HG02973 (cell line): Measurements from ENCODE around the gene CSPG5.

ENCODE experiments used
- ATAC-seq: cut with Tn5 transposase; IDR thresholded peaks from one replicate; pipeline ENCODE4 v1.9.1; 2021; ENCODE audit warnings: moderate library complexity; ENCODE audit not compliant: unreplicated experiment

CSPG5 gene, protein sequence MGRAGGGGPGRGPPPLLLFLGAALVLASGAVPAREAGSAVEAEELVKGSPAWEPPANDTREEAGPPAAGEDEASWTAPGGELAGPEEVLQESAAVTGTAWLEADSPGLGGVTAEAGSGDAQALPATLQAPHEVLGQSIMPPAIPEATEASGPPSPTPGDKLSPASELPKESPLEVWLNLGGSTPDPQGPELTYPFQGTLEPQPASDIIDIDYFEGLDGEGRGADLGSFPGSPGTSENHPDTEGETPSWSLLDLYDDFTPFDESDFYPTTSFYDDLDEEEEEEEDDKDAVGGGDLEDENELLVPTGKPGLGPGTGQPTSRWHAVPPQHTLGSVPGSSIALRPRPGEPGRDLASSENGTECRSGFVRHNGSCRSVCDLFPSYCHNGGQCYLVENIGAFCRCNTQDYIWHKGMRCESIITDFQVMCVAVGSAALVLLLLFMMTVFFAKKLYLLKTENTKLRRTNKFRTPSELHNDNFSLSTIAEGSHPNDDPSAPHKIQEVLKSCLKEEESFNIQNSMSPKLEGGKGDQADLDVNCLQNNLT

DNA sequence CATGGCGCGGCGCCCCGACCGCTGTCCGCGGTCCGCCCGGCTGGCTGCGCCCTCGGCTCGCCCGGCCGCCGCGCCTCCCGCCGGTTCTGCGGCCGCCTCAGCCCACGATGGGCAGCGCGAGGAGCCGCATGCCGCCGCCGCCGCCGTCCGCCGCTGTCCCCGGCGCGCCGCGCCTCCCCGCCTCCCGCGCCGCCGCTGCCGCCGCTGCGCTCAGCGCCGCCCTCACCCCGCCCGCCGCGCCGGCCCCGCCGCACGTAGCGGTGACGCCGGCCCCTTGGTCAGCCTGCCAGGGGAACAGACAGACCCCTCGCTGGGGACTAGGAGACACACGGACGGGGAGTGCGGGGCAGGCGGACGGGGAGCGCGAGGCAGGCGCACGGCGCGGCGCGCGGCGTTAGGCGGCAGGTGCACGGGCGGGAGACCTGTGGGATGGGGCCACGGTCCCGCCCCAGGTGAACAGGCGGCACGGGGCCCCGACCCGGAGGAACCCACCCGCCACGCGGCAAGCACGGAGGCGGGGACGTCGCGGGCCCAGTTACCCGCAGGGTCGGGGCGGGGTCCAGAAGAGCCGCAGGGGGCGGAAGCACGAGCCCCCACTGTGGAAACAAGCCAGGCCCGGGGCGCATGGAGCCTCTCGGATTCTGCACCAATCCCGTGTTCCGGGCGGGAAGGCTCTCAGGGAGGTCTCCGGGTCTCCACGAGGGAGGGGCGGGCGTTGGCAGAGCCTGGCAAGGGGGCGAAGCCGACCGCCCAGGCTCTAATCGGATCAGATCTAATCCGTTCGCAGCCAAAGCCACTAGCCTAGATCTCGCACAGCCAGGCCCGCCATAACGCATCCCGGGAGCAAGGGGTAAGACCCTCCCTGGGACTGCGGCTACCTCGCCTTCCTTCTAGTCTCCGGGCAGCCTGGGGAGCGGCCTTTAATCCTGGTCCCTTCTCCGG, at the start of gene CSPG5:
TSS of gene CSPG5 (minus strand) at position 175 of the 942 bp plus-strand sequence. CDS start at position 3, 172 bp downstream.
- ATAC-seq = no peak

- ATAC-seq = no peak
These were observed 49.8 kb upstream of the CSPG5 start for GRCh38 chr3:47628426-47628825.

DNA sequence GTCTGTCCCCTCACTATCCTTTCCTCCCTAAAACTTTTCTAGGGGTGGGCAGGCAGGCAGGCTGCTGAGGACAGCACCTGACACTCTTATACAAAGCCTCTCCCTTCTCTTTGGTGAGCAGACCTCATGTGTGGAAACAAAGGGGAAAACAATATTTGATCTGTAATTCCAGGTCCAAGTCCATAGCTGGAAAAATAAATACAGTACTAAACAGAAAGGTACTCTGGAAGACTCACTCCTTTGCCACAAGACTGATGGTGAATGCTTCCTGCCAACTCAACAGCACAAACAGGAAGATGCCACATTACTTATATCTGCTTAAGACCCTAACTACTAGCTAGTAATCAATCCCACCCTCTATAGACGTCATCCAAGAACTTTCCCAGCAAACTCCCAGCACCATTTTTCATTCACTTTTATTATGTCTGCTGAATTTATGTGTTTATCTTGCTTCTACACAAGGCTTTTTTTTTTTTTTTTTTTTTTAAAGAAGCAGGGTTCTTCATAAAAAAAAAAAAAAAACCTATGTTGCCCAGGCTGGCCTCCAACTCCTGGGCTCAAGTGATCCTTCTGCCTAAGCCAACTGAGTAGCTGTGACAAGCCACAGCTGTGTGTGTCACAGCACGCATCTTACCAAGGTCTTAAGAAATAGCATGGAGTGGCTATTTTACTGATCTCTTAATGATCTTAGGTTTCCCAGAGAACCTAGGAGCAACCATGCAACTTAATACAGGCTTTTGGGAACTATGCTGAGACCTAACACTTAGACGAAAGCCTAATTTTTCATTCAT, 44.2 kb upstream of the CSPG5 start:
- ATAC-seq = no peak

GRCh38 chr3:47617086-47618010, 38.7 kb upstream of the CSPG5 start:
- no peak for ATAC-seq

DNA sequence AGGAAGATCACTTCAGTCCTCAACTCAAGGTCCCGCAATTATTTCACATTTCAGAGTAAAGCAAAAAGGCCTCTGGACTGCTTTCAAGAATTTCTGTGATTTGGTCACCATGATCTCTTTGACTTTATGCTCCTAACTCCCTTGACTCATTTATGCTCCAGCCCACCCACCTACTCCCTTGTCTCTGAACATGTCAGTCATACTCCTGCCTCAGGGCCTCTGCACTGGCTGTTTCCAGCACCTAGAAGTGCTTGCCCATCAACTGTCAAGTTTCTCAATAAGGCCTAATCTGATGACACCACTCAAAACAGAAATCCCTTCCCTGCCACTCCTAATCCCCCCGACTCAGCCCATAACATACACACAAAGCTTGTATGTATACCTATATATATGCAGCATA, 36.1 kb upstream of the CSPG5 start:
- no peak for ATAC-seq

DNA sequence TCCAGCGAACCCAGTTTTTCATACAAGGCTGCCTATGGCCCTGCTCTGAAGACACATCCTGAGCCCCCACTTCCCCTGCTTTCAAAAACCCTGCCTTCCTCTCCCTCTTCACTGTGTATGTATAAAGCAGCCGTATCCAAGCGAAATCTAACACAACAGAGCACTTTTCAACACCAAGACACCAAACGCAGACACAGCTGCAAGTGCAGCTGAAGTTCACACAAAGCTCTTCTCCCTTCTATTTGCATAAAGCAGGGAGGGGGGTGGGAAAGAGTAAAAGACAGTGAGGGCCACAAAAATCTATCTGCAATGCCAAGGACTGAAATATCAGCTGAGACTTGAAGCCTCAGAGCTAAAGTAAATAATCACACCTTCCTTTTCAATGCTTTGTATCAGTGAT, 35.1 kb upstream of the CSPG5 start:
- no peak for ATAC-seq

- no peak for ATAC-seq
These were observed 34.2 kb upstream of the CSPG5 start for GRCh38 chr3:47612879-47613278.

GRCh38 chr3:47612178-47612577, 33.5 kb upstream of the CSPG5 start:
- no peak for ATAC-seq

GRCh38 chr3:47611576-47611975, 32.9 kb upstream of the CSPG5 start:
- ATAC-seq = no peak

DNA sequence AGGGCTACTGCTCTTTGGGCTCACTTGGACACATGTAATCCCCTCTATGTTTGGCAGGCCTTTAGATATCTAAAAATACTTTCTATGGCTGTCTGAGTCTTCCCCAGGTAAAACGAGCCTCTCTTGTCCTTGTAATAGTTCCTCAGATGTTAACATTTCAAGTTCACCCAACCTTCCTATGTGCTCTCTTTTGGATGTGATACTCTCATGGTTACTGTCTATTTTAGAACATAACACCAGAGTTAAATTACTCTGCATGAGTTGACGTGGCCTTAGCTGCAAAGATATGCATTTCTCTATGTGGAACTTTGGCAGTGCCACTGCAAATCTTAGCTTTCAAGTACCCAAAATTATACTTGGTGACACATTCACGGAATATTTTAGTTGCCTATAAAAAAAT, 31.9 kb upstream of the CSPG5 start:
- ATAC-seq = no peak

DNA sequence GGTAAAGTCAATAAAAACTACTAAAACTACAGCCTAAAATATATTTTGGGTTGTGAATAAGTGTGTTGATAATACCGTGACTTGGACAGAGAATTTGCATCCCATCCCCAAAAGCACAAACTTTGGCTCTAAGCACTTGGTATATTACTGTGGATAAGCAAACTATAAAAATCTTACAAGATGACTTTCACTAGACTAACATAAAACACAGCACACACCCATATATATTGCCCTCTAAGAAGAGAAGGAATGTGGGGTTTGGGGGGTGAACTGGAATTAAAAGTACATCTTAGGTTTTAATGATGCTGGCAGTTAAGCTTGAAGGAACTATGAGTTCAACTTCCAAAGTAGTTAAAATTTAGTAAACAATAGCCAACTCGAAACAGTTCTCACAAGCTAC, 28.7 kb upstream of the CSPG5 start:
- no peak for ATAC-seq

DNA sequence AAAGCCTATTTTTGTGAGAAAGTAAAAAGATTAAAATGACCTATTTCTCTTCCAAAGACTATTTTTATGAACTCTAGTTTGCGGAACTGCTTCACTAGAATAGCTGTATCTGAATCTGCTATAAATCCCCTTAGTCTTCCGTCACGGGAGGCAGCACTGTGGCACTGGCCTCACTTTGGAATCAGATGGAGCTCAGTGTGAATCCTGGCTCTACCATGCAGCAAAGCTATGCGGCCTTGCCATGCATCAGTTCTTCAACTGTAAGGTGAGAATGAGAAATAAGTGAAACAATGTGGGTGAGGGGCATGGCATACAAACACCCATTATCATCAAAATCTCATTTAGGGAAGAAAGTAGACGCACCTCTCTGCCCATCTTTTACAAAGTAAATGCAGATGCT, 27.5 kb upstream of the CSPG5 start:
- no peak for ATAC-seq

- ATAC-seq = no peak
These were observed 27.0 kb upstream of the CSPG5 start for GRCh38 chr3:47605652-47606051.

GRCh38 chr3:47604145-47604544, 25.5 kb upstream of the CSPG5 start:
- no peak for ATAC-seq

- ATAC-seq = no peak
These were observed 24.7 kb upstream of the CSPG5 start for GRCh38 chr3:47603332-47603731.

- ATAC-seq = no peak
These were observed 22.6 kb upstream of the CSPG5 start for GRCh38 chr3:47601281-47601680.

GRCh38 chr3:47594792-47595191, 16.1 kb upstream of the CSPG5 start:
- no peak for ATAC-seq

DNA sequence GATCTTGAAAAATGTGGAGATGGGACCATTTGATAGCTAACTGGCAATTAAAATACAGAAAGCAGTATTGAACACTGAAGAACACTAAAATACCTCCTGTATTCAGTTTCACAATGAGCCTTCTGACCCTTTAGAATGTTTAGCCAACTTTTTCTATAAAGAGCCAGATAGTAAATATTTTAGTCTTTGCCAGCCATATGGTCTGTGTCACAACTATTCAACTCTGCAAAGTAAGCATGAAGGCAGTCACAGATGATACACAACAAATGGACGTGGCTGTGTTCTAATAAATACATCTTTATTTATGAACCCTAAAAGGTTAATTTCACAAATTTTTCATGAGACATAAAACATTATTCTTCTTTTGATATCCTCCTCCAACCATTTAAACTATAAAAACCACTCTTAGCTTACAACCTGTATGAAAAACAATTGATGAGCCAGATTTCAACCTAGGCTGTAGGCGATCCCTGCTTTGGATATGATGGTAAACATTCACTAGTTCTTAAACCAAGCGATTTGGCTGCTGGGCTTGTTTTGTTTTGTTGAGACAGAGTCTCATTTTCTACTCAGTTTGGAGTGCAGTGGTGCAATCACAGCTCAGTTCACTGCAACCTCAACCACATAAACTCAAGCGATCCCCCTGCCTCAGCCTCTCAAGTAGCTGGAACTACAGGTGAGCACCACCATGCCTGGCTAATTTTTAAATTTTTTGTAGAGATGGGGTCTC, 13.6 kb upstream of the CSPG5 start:
- no peak for ATAC-seq

- no peak for ATAC-seq
These were observed 11.6 kb upstream of the CSPG5 start for GRCh38 chr3:47590216-47590615.
